Neural progenitor cell (in vitro differentiated cells): ENCODE data around the gene ZC3H18. TPM values are rescaled to one million over a fixed set of nuclear protein-coding genes. Genes with fewer than 3 reads are reported as not detected.

ENCODE experiments used
- DNase-seq: peaks from one replicate; pipeline ENCODE4 v3.0.0-alpha.2; 2016; ENCODE audit warnings: low spot score
- H2AFZ ChIP-seq: fragments of 200-600 bp; sonication (generic); replicated peaks from 2 replicates; pipeline ENCODE4 v1.6.1; 2016; ENCODE audit warnings: antibody characterized with exemption
- H3F3A ChIP-seq: fragments of 200-600 bp; sonication (generic); 2 replicates; pipeline ENCODE4 v1.6.1; 2016; ENCODE audit warnings: antibody characterized with exemption, low read depth
- H3K27ac ChIP-seq: fragments of 200-600 bp; sonication (generic); 2 replicates; pipeline ENCODE4 v1.5.1; 2016; ENCODE audit warnings: mild to moderate bottlenecking
- H3K27me3 ChIP-seq: fragments of 200-600 bp; sonication (generic); 2 replicates; pipeline ENCODE4 v1.6.1; 2016; ENCODE audit warnings: mild to moderate bottlenecking, moderate library complexity
- H3K36me3 ChIP-seq: fragments of 200-600 bp; sonication (generic); 2 replicates; pipeline ENCODE4 v1.5.1; 2016
- H3K4me1 ChIP-seq: fragments of 200-600 bp; sonication (generic); 2 replicates; pipeline ENCODE4 v1.6.1; 2016; ENCODE audit warnings: mixed run types
- H3K4me2 ChIP-seq: fragments of 200-600 bp; sonication (generic); 2 replicates; pipeline ENCODE4 v1.6.1; 2016
- H3K4me3 ChIP-seq: fragments of 200-600 bp; sonication (generic); 2 replicates; pipeline ENCODE4 v1.5.1; 2016
- H3K79me2 ChIP-seq: fragments of 200-600 bp; sonication (generic); 2 replicates; pipeline ENCODE4 v1.6.1; 2016; ENCODE audit warnings: low read depth
- H3K9ac ChIP-seq: fragments of 200-600 bp; sonication (generic); 2 replicates; pipeline ENCODE4 v1.6.1; 2016
- H3K9me3 ChIP-seq: fragments of 200-600 bp; sonication (generic); 2 replicates; pipeline ENCODE4 v1.5.1; 2016; ENCODE audit warnings: low read depth
- H4K20me1 ChIP-seq: fragments of 200-600 bp; sonication (generic); 2 replicates; pipeline ENCODE4 v1.6.1; 2016; ENCODE audit warnings: low read depth
- H3K27ac Mint-ChIP-seq: 3 replicates; pipeline ENCODE4 v1.8.0; 2021; ENCODE audit warnings: mixed read lengths
- H3K27me3 Mint-ChIP-seq: 2 replicates; pipeline ENCODE4 v1.8.0; 2022; ENCODE audit warnings: low read depth, mild to moderate bottlenecking, inconsistent platforms, moderate library complexity, mixed read lengths; ENCODE audit not compliant: insufficient read depth
- H3K36me3 Mint-ChIP-seq: 3 replicates; pipeline ENCODE4 v1.8.0; 2021; ENCODE audit warnings: mixed read lengths
- H3K4me1 Mint-ChIP-seq: 3 replicates; pipeline ENCODE4 v1.8.0; 2021; ENCODE audit warnings: mixed read lengths
- H3K4me3 Mint-ChIP-seq: 3 replicates; pipeline ENCODE4 v1.8.0; 2021; ENCODE audit warnings: mild to moderate bottlenecking, moderate library complexity, mixed read lengths
- H3K9me3 Mint-ChIP-seq: 3 replicates; pipeline ENCODE4 v1.8.0; 2020; ENCODE audit warnings: mixed read lengths
- EZH2 ChIP-seq: fragments of 200-600 bp; sonication (generic); IDR thresholded peaks from 2 replicates; pipeline ENCODE4 v1.6.1; 2017; ENCODE audit warnings: antibody characterized with exemption, mild to moderate bottlenecking, moderate library complexity
- EZH2phosphoT487 ChIP-seq: fragments of 200-600 bp; sonication (generic); IDR thresholded peaks from 2 replicates; pipeline ENCODE4 v1.6.1; 2017; ENCODE audit warnings: antibody characterized with exemption
- total RNA-seq: library from RNA; depleted of rRNA; stranded (reverse); fragments of >200 nt; gene quantifications from 2 replicates; pipeline ENCODE4 v1.2.3, GENCODE V29; 2015; ENCODE audit warnings: low replicate concordance
- TF ChIP-seq, protein P1 (sequence below): fragments of 200-600 bp; sonication (generic); IDR thresholded peaks from 2 replicates; pipeline ENCODE4 v1.5.1; 2017; ENCODE audit warnings: antibody characterized with exemption, mild to moderate bottlenecking

Gene ZC3H18
- total RNA-seq, 1 donor from 2014 or later, result 24.2 TPM

DNA sequence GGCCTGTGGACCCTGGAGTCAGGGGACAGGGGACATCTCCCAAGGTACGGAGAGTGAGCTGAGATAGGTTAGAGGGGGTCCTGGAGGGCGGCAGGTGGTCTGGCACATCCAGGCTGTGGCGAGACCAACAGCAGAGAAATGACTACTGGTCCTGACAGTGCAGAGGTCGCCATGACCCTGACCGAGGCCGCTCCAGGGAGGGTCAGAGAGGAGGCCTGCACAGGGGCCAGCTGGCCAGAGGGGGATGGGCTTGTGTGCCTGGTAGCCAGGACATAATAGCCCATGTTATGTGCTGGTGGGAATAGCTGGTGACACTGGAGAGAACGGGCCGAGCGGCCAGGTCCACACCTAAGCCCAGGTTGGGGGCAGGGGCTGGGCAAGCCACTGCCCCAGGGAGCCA lies 40.6 kb upstream of the ZC3H18 start:
- H3K27ac ChIP-seq, result no peak overlapping the region
- peaks cover 3% of the 10 kb centered on the region for H3K4me1 ChIP-seq
- H3K79me2 ChIP-seq, result no peaks in the 10 kb centered on the region
- H3K9me3 Mint-ChIP-seq, result no peaks in the 10 kb centered on the region
- no peaks in the 10 kb centered on the region for H3K36me3 ChIP-seq
- TF ChIP-seq EZH2phosphoT487 (no peak), EZH2 (no peak)
- TF ChIP-seq, protein P1, sequence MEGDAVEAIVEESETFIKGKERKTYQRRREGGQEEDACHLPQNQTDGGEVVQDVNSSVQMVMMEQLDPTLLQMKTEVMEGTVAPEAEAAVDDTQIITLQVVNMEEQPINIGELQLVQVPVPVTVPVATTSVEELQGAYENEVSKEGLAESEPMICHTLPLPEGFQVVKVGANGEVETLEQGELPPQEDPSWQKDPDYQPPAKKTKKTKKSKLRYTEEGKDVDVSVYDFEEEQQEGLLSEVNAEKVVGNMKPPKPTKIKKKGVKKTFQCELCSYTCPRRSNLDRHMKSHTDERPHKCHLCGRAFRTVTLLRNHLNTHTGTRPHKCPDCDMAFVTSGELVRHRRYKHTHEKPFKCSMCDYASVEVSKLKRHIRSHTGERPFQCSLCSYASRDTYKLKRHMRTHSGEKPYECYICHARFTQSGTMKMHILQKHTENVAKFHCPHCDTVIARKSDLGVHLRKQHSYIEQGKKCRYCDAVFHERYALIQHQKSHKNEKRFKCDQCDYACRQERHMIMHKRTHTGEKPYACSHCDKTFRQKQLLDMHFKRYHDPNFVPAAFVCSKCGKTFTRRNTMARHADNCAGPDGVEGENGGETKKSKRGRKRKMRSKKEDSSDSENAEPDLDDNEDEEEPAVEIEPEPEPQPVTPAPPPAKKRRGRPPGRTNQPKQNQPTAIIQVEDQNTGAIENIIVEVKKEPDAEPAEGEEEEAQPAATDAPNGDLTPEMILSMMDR, result no peak
- no peak overlapping the region for H3K4me3 ChIP-seq
- no peaks in the 10 kb centered on the region for H3K27me3 ChIP-seq
- peaks cover 7% of the 10 kb centered on the region for H3K27me3 Mint-ChIP-seq
- H3K4me2 ChIP-seq, result no peak overlapping the region
- H3K4me3 Mint-ChIP-seq, result no peak overlapping the region
- H3F3A ChIP-seq, result no peaks in the 10 kb centered on the region
- no peak overlapping the region for H2AFZ ChIP-seq
- H3K4me1 Mint-ChIP-seq, result peaks cover 9% of the 10 kb centered on the region
- H3K9ac ChIP-seq, result no peak overlapping the region
- no peak for DNase-seq
- H3K27ac Mint-ChIP-seq, result peak overlapping the region; percentile 66
- no peaks in the 10 kb centered on the region for H3K9me3 ChIP-seq
- H3K36me3 Mint-ChIP-seq, result no peaks in the 10 kb centered on the region
- H4K20me1 ChIP-seq, result peaks cover 11% of the 10 kb centered on the region

DNA sequence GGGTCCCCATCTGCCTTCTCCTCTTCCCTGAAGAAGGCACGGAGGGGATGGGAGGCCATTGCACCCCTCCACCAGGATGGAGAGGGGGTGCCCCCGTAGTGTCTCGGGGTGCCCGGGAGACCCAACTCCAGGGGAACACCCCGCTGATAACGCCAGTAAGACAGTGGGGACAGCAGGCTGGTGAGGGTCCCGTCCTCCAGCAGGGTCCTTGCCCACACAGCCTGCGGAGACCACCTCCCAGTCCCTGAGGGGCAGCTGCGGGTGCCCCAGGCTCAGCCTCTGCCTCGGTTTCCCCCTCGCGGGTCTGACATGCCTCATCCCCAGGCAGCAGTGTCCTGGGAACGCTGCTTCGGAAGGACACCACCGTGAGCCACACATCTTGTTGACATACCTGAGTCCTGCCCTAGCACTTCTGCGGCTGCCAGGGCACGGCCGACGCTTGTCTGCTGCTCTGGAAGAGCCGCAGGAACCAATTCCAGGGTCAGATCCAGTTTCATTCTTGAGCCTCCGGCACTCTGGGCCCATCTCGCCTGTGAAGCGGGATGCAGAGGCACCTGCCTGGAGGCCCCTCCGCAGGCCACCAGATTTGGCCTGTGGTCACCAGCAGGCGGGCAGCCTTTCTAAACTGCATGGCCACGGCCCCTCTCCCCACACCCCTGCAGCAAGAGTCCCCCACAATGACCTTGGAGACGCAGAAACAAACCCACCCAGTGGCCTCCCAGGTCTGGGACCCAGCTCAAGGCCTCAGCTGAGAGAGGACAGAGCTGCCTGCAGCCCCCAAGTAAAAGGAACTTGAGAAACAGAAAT lies 39.9 kb upstream of the ZC3H18 start:
- H3K79me2 ChIP-seq, result peaks cover 6% of the 10 kb centered on the region
- no peak for DNase-seq
- H3K4me1 ChIP-seq, result peaks cover 9% of the 10 kb centered on the region
- H3K9me3 ChIP-seq, result no peaks in the 10 kb centered on the region
- TF ChIP-seq EZH2phosphoT487, result no peak
- TF ChIP-seq EZH2, result no peak
- TF ChIP-seq, protein P1, result no peak
- H3K27me3 ChIP-seq, result no peaks in the 10 kb centered on the region
- H3K9ac ChIP-seq, result no peak overlapping the region
- Mint-ChIP-seq H3K4me3 (no peak overlapping the region), H3K9me3 (no peaks in the 10 kb centered on the region), H3K4me1 (peaks cover 9% of the 10 kb centered on the region), H3K27me3 (peaks cover 7% of the 10 kb centered on the region), H3K36me3 (no peaks in the 10 kb centered on the region), H3K27ac (no peak overlapping the region)
- no peaks in the 10 kb centered on the region for H3K36me3 ChIP-seq
- H3K27ac ChIP-seq, result no peak overlapping the region
- peaks cover 17% of the 10 kb centered on the region for H4K20me1 ChIP-seq
- H3F3A ChIP-seq, result no peaks in the 10 kb centered on the region
- no peak overlapping the region for H2AFZ ChIP-seq
- H3K4me2 ChIP-seq, result no peak overlapping the region
- H3K4me3 ChIP-seq, result no peak overlapping the region

DNA sequence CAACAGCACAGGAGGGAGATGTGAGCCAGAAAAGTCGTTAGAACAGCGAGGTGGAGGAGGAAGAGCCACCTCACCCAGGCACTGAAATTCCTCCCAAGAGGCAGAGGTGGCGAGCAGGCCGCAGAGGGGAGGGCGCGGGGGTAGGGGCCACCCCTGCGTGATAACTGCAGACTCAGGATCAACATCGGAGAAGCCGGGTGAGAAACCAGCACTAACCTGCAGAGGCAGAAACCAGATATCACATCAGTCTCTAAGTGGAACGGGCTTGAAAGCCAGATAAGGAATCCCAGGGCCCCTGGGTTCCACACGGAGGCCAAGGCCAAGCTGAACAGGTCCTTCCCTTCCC lies 39.4 kb upstream of the ZC3H18 start:
- Histone ChIP-seq H3K4me3 (no peak overlapping the region), H4K20me1 (peaks cover 22% of the 10 kb centered on the region), H3K27me3 (no peaks in the 10 kb centered on the region), H3K9me3 (no peaks in the 10 kb centered on the region), H3K27ac (no peak overlapping the region), H3K4me2 (no peak overlapping the region), H3K79me2 (peaks cover 9% of the 10 kb centered on the region), H3K4me1 (peaks cover 10% of the 10 kb centered on the region), H3K36me3 (no peaks in the 10 kb centered on the region), H3F3A (no peaks in the 10 kb centered on the region), H3K9ac (no peak overlapping the region), H2AFZ (no peak overlapping the region)
- Mint-ChIP-seq H3K9me3 (no peaks in the 10 kb centered on the region), H3K36me3 (peaks cover under 1% of the 10 kb centered on the region), H3K27me3 (peaks cover 7% of the 10 kb centered on the region), H3K4me1 (peaks cover 11% of the 10 kb centered on the region), H3K4me3 (no peak overlapping the region), H3K27ac (no peak overlapping the region)
- TF ChIP-seq, protein P1, result no peak
- TF ChIP-seq EZH2, result no peak
- no peak for DNase-seq
